Endothelial cell of umbilical vein (primary cell): ENCODE results near the gene DGLUCY. TPM values are rescaled to one million over a fixed set of nuclear protein-coding genes. Genes with fewer than 3 reads are reported as not detected.

ENCODE experiments used
- BruUV-seq: library from RNA; stranded (reverse); fragments of 400-500 nt; replicated peaks from 2 replicates; lab custom pipeline; 2021; lab: Mats Ljungman, UMichigan
- CTCF ChIA-PET: fragments of 300-600, 350-600 bp; sonication (Branson Sonifier 250); formaldehyde crosslinking; loops from one replicate; lab custom pipeline; 2021; ENCODE audit warnings: antibody characterized with exemption, inconsistent platforms; lab: Charles Lee
- POLR2A ChIA-PET: fragments of 300-600, 350-600 bp; sonication (Branson Sonifier 250); formaldehyde crosslinking; loops from one replicate; lab custom pipeline; 2021; ENCODE audit warnings: antibody characterized with exemption, inconsistent platforms; lab: Charles Lee
- DNase-seq: peaks from one replicate; pipeline ENCODE4 v3.0.0-alpha.2; 2011; ENCODE audit warnings: low read depth, low spot score
- FAIRE-seq: peaks from 2 replicates; lab custom pipeline; 2011; peaks lifted over from hg19 to GRCh38; lab: Jason Lieb, UNC
- H2AFZ ChIP-seq: 2 replicates; pipeline ENCODE4 v1.6.0; 2012; ENCODE audit warnings: low read depth, low read length, control low read depth, inconsistent platforms
- H3K27ac ChIP-seq: 2 replicates; pipeline ENCODE4 v1.5.1; 2011; ENCODE audit warnings: low read depth, mild to moderate bottlenecking, control low read depth, low read length, moderate library complexity; ENCODE audit not compliant: insufficient read depth
- H3K27me3 ChIP-seq, 2 experiments: 2 replicates each; pipeline versions ENCODE4 v1.6.0 to v1.6.1; 2011; ENCODE audit warnings: low read length in 2 of 2, mixed read lengths in 1 of 2; ENCODE audit not compliant: control insufficient read depth in 2 of 2, insufficient read depth in 2 of 2
- H3K36me3 ChIP-seq, 2 experiments: 2 replicates in 1 of 2; 3 replicates in 1 of 2; pipeline ENCODE4 v1.5.1; 2011; ENCODE audit warnings: low read length in 2 of 2, mild to moderate bottlenecking in 1 of 2, moderate library complexity in 1 of 2; ENCODE audit not compliant: control insufficient read depth in 2 of 2, insufficient read depth in 2 of 2; ENCODE audit errors: extremely low read depth in 1 of 2
- H3K4me1 ChIP-seq: 3 replicates; pipeline ENCODE4 v1.5.1; 2011; ENCODE audit warnings: mild to moderate bottlenecking, low read length; ENCODE audit not compliant: control insufficient read depth, insufficient read depth; ENCODE audit errors: extremely low read depth
- H3K4me2 ChIP-seq: 2 replicates; pipeline ENCODE4 v1.6.1; 2011; ENCODE audit warnings: low read length, control low read depth, mixed read lengths; ENCODE audit not compliant: insufficient read depth
- H3K4me3 ChIP-seq, 3 experiments: fragments of 200-600 bp in 1 of 3; sonication (generic), shearing (Covaris generic) in 1 of 3; replicated peaks in 1 of 3; 2 replicates each; pipeline ENCODE4 v1.5.1; 2011 to 2016; ENCODE audit warnings: control low read depth in 3 of 3, low read length in 3 of 3, mild to moderate bottlenecking in 2 of 3, inconsistent platforms in 1 of 3, low read depth in 1 of 3, moderate library complexity in 1 of 3; ENCODE audit not compliant: insufficient read depth in 1 of 3
- H3K79me2 ChIP-seq: 2 replicates; pipeline ENCODE4 v1.6.0; 2012; ENCODE audit warnings: low read length, inconsistent platforms; ENCODE audit not compliant: control insufficient read depth, insufficient read depth
- H3K9ac ChIP-seq: replicated peaks from 2 replicates; pipeline ENCODE3; 2011; ENCODE audit warnings: low read length, control low read depth; ENCODE audit not compliant: insufficient read depth; ENCODE audit errors: extremely low read depth
- H3K9me1 ChIP-seq: replicated peaks from 3 replicates; pipeline ENCODE4 v1.6.0; 2011; ENCODE audit warnings: mild to moderate bottlenecking, low read length; ENCODE audit not compliant: control insufficient read depth, insufficient read depth; ENCODE audit errors: extremely low read depth
- H3K9me3 ChIP-seq: replicated peaks from 2 replicates; pipeline ENCODE4 v1.5.1; 2012; ENCODE audit warnings: low read length, inconsistent platforms; ENCODE audit not compliant: control insufficient read depth, insufficient read depth
- H4K20me1 ChIP-seq: replicated peaks from 2 replicates; pipeline ENCODE3; 2011; ENCODE audit warnings: mild to moderate bottlenecking, low read length; ENCODE audit not compliant: control insufficient read depth, insufficient read depth; ENCODE audit errors: extremely low read depth
- EZH2 ChIP-seq: IDR thresholded peaks from 2 replicates; pipeline ENCODE4 v1.6.1; 2012; ENCODE audit warnings: borderline replicate concordance, low read depth, mild to moderate bottlenecking, moderate library complexity, low read length, inconsistent platforms; ENCODE audit not compliant: severe bottlenecking
- FOS ChIP-seq: IDR thresholded peaks from 2 replicates; pipeline ENCODE4 v1.6.1; 2011; ENCODE audit warnings: mild to moderate bottlenecking, low read length, moderate library complexity, borderline replicate concordance; ENCODE audit not compliant: insufficient read depth
- JUN ChIP-seq: IDR thresholded peaks from 2 replicates; pipeline ENCODE4 v1.6.1; 2011; ENCODE audit warnings: borderline replicate concordance, low read depth; ENCODE audit not compliant: insufficient read length, insufficient read depth
- MAX ChIP-seq: IDR thresholded peaks from 2 replicates; pipeline ENCODE4 v1.6.1; 2011; ENCODE audit not compliant: insufficient read depth, insufficient read length
- MYC ChIP-seq: IDR thresholded peaks from one replicate; pipeline ENCODE4 v1.6.1; 2011; ENCODE audit warnings: mild to moderate bottlenecking, low read depth, low read length
- POLR2AphosphoS5 ChIP-seq: IDR thresholded peaks from 2 replicates; pipeline ENCODE4 v1.6.1; 2012; ENCODE audit warnings: low read depth, mild to moderate bottlenecking, control low read depth, low read length, moderate library complexity; ENCODE audit not compliant: insufficient read depth
- dilution Hi-C: fragments of 300-500 bp; cut with MboI; formaldehyde crosslinking; loops from one replicate; pipeline ENCODE4 v1.15.0; 2019; ENCODE audit warnings: low sequenced_read_pairs; ENCODE audit not compliant: extremely low pct_ligation_motif_present
- intact Hi-C: fragments of 100-400 bp; cut with micrococcal nuclease; formaldehyde crosslinking; loops from one replicate; pipeline ENCODE4 v1.10.0; 2022
- polyA plus RNA-seq, 4 experiments: library from polyadenylated mRNA; depleted of rRNA in 3 of 4; stranded (reverse) in 3 of 4; unstranded in 1 of 4; fragments of >200 nt; gene quantifications; 2 replicates each; pipeline versions ENCODE4 v1.2.1 to v1.2.3, GENCODE V29; 2011 to 2012; ENCODE audit warnings: missing spikeins in 1 of 4
- total RNA-seq: library from RNA; stranded (reverse); gene quantifications from 2 replicates; pipeline ENCODE4 v1.2.3, GENCODE V29; 2021
- TF ChIP-seq, protein P1 (sequence below), 2 donors: IDR thresholded peaks; 1 replicate in 1 of 2; 2 replicates in 1 of 2; pipeline ENCODE4 v1.5.1; 2011; ENCODE audit warnings: low read length in 2 of 2, mild to moderate bottlenecking in 2 of 2, moderate library complexity in 2 of 2, control low read depth in 1 of 2, inconsistent platforms in 1 of 2, low read depth in 1 of 2; ENCODE audit not compliant: insufficient read depth in 1 of 2; ENCODE audit errors: extremely low read depth in 1 of 2

Gene DGLUCY
- total and polyA plus RNA-seq, 2 donors (not counting 3 experiments of a cell fraction or from before 2014, with no cell fraction given) = 40.9 to 65.6 TPM

DNA sequence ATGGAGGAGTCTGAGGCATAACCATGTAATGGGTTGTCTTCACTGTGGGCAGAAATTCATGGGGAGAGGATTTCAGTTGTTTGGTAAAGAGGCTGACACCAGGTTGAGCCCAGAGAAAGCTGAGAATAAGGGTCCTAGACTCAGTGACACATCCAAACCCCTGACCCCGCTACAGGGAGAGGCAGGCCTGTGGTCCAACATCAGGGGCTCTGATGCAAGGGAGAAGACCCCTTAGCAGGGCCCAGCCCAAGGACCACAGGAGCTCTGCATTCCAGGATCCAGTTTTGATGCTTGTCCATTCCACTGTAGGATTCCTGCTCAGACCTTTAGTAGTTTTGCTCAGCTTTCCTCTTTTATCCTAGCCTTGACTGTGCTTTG lies 115.1 kb downstream of the DGLUCY start:
- Histone ChIP-seq H3K27ac (no peak overlapping the region), H3K36me3 (no peaks in the 10 kb centered on the region), H3K79me2 (no peaks in the 10 kb centered on the region), H3K4me1 (peaks cover 10% of the 10 kb centered on the region), H3K9ac (no peak overlapping the region), H3K9me1 (no peaks in the 10 kb centered on the region), H4K20me1 (no peaks in the 10 kb centered on the region), H3K27me3 (no peaks in the 10 kb centered on the region), H3K4me2 (no peak overlapping the region), H3K9me3 (no peaks in the 10 kb centered on the region), H3K4me3 (no peak overlapping the region), H2AFZ (no peak overlapping the region)
- DNase-seq (no peak), FAIRE-seq (no peak)
- CTCF ChIA-PET = interaction anchor here (1.6 to 3.3 kb wide), 3 partner anchors 10 to 52 kb away, joined by 5 to 11 read pairs (median 5); no protein-coding TSS in a partner anchor
- no peak for TF ChIP-seq FOS
- TF ChIP-seq, protein P1, sequence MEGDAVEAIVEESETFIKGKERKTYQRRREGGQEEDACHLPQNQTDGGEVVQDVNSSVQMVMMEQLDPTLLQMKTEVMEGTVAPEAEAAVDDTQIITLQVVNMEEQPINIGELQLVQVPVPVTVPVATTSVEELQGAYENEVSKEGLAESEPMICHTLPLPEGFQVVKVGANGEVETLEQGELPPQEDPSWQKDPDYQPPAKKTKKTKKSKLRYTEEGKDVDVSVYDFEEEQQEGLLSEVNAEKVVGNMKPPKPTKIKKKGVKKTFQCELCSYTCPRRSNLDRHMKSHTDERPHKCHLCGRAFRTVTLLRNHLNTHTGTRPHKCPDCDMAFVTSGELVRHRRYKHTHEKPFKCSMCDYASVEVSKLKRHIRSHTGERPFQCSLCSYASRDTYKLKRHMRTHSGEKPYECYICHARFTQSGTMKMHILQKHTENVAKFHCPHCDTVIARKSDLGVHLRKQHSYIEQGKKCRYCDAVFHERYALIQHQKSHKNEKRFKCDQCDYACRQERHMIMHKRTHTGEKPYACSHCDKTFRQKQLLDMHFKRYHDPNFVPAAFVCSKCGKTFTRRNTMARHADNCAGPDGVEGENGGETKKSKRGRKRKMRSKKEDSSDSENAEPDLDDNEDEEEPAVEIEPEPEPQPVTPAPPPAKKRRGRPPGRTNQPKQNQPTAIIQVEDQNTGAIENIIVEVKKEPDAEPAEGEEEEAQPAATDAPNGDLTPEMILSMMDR (IDR thresholded peaks at IDR 0.05; ENCODE audit: extremely low read depth in 1 of 2, insufficient read depth in 1 of 2, low read depth in 1 of 2, low read length in 2 of 2) = no peak
- intact Hi-C loops (no loop called here), dilution Hi-C loops (no loop called here)
- POLR2A ChIA-PET = interaction anchor here (0.6 kb wide), 1 partner anchor 42 kb away, joined by 7 read pairs; no protein-coding TSS in a partner anchor
- no TSS peak for BruUV-seq

DNA sequence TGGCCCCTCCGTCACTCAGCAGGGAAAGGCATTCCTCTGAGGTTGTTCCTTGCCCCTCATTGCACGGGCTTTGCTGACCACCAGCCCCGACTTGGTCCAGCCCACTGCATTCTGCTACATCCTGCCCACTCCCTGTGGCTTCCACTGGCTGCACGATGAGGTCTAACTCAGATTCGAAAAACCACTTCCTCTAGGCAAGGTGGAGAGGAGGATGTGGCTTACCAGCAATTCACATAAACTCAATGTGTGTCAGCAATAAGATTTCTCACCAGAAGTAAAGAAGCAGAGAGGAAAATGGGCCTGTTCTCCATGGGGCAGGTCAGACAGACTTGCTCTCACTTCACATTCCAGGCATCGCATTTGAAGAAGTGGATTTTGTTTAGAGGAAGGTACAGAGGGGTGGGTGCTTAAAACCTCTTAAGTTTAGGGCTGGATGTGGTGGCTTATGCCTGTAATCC lies 115.9 kb downstream of the DGLUCY start:
- Histone ChIP-seq H3K4me1 (peaks cover 10% of the 10 kb centered on the region), H3K9me3 (no peaks in the 10 kb centered on the region), H3K9ac (no peak overlapping the region), H3K4me2 (no peak overlapping the region), H3K36me3 (no peaks in the 10 kb centered on the region), H3K27ac (no peak overlapping the region), H2AFZ (no peak overlapping the region), H3K9me1 (no peaks in the 10 kb centered on the region), H4K20me1 (no peaks in the 10 kb centered on the region), H3K27me3 (no peaks in the 10 kb centered on the region), H3K4me3 (no peak overlapping the region), H3K79me2 (no peaks in the 10 kb centered on the region)
- FAIRE-seq = no peak
- intact Hi-C loops = no loop called here
- POLR2A ChIA-PET = no interaction called here
- CTCF ChIA-PET = interaction anchor here (2.1 to 3.3 kb wide), 2 partner anchors 11 to 52 kb away, joined by 5 to 11 read pairs; no protein-coding TSS in a partner anchor
- no TSS peak for BruUV-seq
- no peak for DNase-seq
- TF ChIP-seq EZH2 = no peak
- TF ChIP-seq FOS = no peak
- TF ChIP-seq POLR2AphosphoS5 = no peak
- TF ChIP-seq MYC = no peak
- TF ChIP-seq, protein P1 (IDR thresholded peaks at IDR 0.05; ENCODE audit: extremely low read depth in 1 of 2, insufficient read depth in 1 of 2, low read depth in 1 of 2, low read length in 2 of 2) = no peak
- TF ChIP-seq JUN = no peak
- TF ChIP-seq MAX = no peak
- dilution Hi-C loops = no loop called here
